Measurements from ENCODE around the gene GUCY1A1.

Gene GUCY1A1

DNA sequence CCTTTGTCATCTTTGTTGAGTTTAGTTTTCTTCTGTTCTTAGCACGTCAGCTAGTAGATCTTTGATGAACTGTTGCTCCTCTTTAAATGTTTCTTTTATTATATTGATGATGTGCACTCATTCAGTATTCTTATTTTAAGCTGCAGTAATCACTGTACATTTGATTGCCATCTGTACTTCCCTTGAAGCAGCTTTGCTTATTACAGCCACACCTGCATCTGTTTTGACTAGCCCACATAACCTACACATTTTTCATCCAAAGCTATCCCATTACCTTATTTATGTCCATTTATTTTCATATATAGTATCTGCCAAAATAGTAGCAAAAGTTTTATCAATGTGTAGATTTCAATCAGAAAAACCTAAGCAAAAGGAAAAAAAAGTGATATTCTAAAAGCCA, 68.3 kb downstream of the GUCY1A1 start:
- TF ChIP-seq CTCF (IDR thresholded peaks at IDR 0.05; ENCODE audit: insufficient read depth, low read length, missing control alignments), result no peak
- no peak overlapping the region for H3K4me3 ChIP-seq (ENCODE audit: low read depth, low read length)
- ChIA-PET CTCF (no interaction called here), POLR2A (no interaction called here)
- no peak for DNase-seq (ENCODE audit: low read depth, low spot score)

DNA sequence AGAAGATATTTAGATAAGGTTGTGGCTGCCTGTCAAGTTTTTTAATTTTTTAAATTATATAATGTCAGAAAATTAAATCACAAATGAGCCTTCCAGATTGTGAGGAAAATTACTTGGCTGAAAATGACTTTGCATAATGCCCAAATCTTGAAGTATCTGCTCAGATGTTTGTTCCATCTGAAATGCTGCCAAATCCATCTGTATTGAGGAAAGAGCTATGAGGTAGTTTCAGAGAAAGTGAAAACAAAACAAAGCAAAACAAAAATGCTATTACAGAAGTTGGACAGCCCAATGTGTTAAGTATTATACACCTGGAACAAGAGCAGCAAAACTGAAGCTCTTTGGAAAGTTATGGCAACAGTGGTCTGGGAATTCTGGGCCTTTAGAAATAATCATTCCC, 68.8 kb downstream of the GUCY1A1 start:
- ChIA-PET POLR2A (no interaction called here), CTCF (no interaction called here)
- DNase-seq (ENCODE audit: low read depth, low spot score), result no peak
- H3K4me3 ChIP-seq (ENCODE audit: low read depth, low read length), result no peak overlapping the region
- no peak for TF ChIP-seq CTCF (IDR thresholded peaks at IDR 0.05; ENCODE audit: insufficient read depth, low read length, missing control alignments)

DNA sequence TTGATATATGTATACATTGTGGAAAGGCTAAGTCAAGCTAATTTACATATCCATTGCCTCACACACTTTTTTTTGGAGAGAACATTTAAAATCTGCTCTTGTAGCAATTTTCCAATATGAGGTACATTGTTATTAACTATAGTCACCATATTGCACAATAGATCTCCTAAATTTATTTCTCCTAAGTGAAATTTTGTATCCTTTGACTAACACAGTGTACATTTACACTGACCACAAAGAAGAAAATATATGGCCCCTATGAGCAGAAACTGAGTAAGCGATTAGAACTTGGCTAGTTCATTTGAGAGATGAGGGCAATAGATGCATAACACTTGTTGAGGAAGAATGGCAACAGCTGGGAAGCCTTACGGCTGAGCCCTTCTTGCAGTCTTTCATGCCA, 71.9 kb downstream of the GUCY1A1 start:
- no peak for DNase-seq (ENCODE audit: low read depth, low spot score)
- no peak overlapping the region for H3K4me3 ChIP-seq (ENCODE audit: low read depth, low read length)
- CTCF ChIA-PET, result no interaction called here
- POLR2A ChIA-PET, result no interaction called here
- TF ChIP-seq CTCF (IDR thresholded peaks at IDR 0.05; ENCODE audit: insufficient read depth, low read length, missing control alignments), result no peak

DNA sequence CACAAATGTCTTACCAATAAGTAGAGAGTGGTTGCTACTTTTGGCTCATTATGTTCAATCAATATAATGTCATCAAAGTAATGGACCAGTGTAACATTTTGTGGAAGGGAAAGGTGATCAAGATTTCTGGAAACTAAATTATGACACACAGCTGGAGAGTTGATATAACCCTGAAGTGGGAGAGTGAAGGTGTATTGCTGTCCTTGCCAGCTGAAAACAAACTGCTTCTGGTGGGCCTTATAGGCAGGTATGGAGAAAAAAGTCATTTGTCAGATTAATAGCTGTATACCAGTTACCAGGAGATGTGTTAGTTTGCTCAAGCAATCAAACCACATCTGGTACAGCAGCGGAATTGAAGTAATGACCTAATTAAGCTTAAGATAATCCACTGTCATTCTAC, 74.9 kb downstream of the GUCY1A1 start:
- ChIA-PET CTCF (no interaction called here), POLR2A (no interaction called here)
- TF ChIP-seq CTCF (IDR thresholded peaks at IDR 0.05; ENCODE audit: insufficient read depth, low read length, missing control alignments), result no peak
- DNase-seq (ENCODE audit: low read depth, low spot score), result no peak
- no peak overlapping the region for H3K4me3 ChIP-seq (ENCODE audit: low read depth, low read length)

GRCh38 chr4:155742310-155743015, 75.8 kb downstream of the GUCY1A1 start:
- no peak for TF ChIP-seq CTCF (IDR thresholded peaks at IDR 0.05; ENCODE audit: insufficient read depth, low read length, missing control alignments)
- no peak overlapping the region for H3K4me3 ChIP-seq (ENCODE audit: low read depth, low read length)
- CTCF ChIA-PET, result no interaction called here
- POLR2A ChIA-PET, result no interaction called here
- DNase-seq (ENCODE audit: low read depth, low spot score), result no peak

- no peak for DNase-seq (ENCODE audit: low read depth, low spot score)
- H3K4me3 ChIP-seq (ENCODE audit: low read depth, low read length), result no peak overlapping the region
- TF ChIP-seq CTCF (IDR thresholded peaks at IDR 0.05; ENCODE audit: insufficient read depth, low read length, missing control alignments), result no peak
- CTCF ChIA-PET, result no interaction called here
- POLR2A ChIA-PET, result no interaction called here
Observed at GRCh38 chr4:155745984-155746383, 79.3 kb downstream of the GUCY1A1 start.

All from AG04449 (cell line).